Measurements from ENCODE around the gene KRTAP12-2. TPM values are rescaled to one million over a fixed set of nuclear protein-coding genes. Genes with fewer than 3 reads are reported as not detected.
"Not testable (repeated sequence)": the region's sequence is repeated elsewhere in the genome, so short reads cannot be mapped to it uniquely, and the experiment has no call there.

KRTAP12-2 gene
- total RNA-seq, 1 experiment from 2014 or later: not detected

GRCh38 chr21:44692798-44693512 lies 26.2 kb upstream of the KRTAP12-2 start:
- no peak for TF ChIP-seq CTCF (IDR thresholded peaks at IDR 0.05; ENCODE audit: unreplicated experiment)
- no peaks in the 10 kb centered on the region for H3K36me3 Mint-ChIP-seq (ENCODE audit: insufficient read depth, unreplicated experiment)
- H3K9me3 Mint-ChIP-seq (ENCODE audit: low read depth, unreplicated experiment): peaks cover 2% of the 10 kb centered on the region
- intact Hi-C loops (cut with micrococcal nuclease; ENCODE audit: unreplicated experiment): no loop called here
- BruUV-seq (replicated peaks): no TSS peak
- H3K27ac Mint-ChIP-seq (ENCODE audit: unreplicated experiment): no peak overlapping the region
- H3K4me1 Mint-ChIP-seq (ENCODE audit: low read depth, unreplicated experiment): peaks cover 9% of the 10 kb centered on the region
- no peak overlapping the region for H3K4me3 Mint-ChIP-seq (ENCODE audit: low read depth, unreplicated experiment)
- DNase-seq: no peak
- H3K27me3 Mint-ChIP-seq (ENCODE audit: unreplicated experiment): peaks cover 85% of the 10 kb centered on the region
- CTCF ChIA-PET: no interaction called here

GRCh38 chr21:44691686-44692085 lies 25.0 kb upstream of the KRTAP12-2 start:
- no TSS peak for BruUV-seq (replicated peaks)
- no peaks in the 10 kb centered on the region for H3K4me1 Mint-ChIP-seq (ENCODE audit: low read depth, unreplicated experiment)
- no peak overlapping the region for H3K27ac Mint-ChIP-seq (ENCODE audit: unreplicated experiment)
- intact Hi-C loops (cut with micrococcal nuclease; ENCODE audit: unreplicated experiment): no loop called here
- CTCF ChIA-PET: no interaction called here
- DNase-seq: no peak
- no peaks in the 10 kb centered on the region for H3K36me3 Mint-ChIP-seq (ENCODE audit: insufficient read depth, unreplicated experiment)
- H3K4me3 Mint-ChIP-seq (ENCODE audit: low read depth, unreplicated experiment): no peak overlapping the region
- H3K27me3 Mint-ChIP-seq (ENCODE audit: unreplicated experiment): peaks cover 85% of the 10 kb centered on the region
- no peak for TF ChIP-seq CTCF (IDR thresholded peaks at IDR 0.05; ENCODE audit: unreplicated experiment)
- H3K9me3 Mint-ChIP-seq (ENCODE audit: low read depth, unreplicated experiment): peaks cover 2% of the 10 kb centered on the region

- DNase-seq; H3K4me1 Mint-ChIP-seq (ENCODE audit: low read depth, unreplicated experiment); intact Hi-C loops (cut with micrococcal nuclease; ENCODE audit: unreplicated experiment); H3K27ac Mint-ChIP-seq (ENCODE audit: unreplicated experiment); CTCF ChIA-PET; H3K36me3 Mint-ChIP-seq (ENCODE audit: insufficient read depth, unreplicated experiment); H3K9me3 Mint-ChIP-seq (ENCODE audit: low read depth, unreplicated experiment); H3K4me3 Mint-ChIP-seq (ENCODE audit: low read depth, unreplicated experiment); BruUV-seq (replicated peaks): not testable (repeated sequence)
- peaks cover 85% of the 10 kb centered on the region for H3K27me3 Mint-ChIP-seq (ENCODE audit: unreplicated experiment)
Observed at GRCh38 chr21:44689740-44690139, 23.0 kb upstream of the KRTAP12-2 start.

- no peak for DNase-seq
- no peak for TF ChIP-seq CTCF (IDR thresholded peaks at IDR 0.05; ENCODE audit: unreplicated experiment)
- CTCF ChIA-PET: no interaction called here
- Mint-ChIP-seq H3K4me1 (ENCODE audit: low read depth, unreplicated experiment) (no peaks in the 10 kb centered on the region), H3K4me3 (ENCODE audit: low read depth, unreplicated experiment) (no peak overlapping the region), H3K36me3 (ENCODE audit: insufficient read depth, unreplicated experiment) (no peaks in the 10 kb centered on the region), H3K9me3 (ENCODE audit: low read depth, unreplicated experiment) (no peaks in the 10 kb centered on the region), H3K27me3 (ENCODE audit: unreplicated experiment) (peaks cover 93% of the 10 kb centered on the region), H3K27ac (ENCODE audit: unreplicated experiment) (no peak overlapping the region)
- no TSS peak for BruUV-seq (replicated peaks)
- intact Hi-C loops (cut with micrococcal nuclease; ENCODE audit: unreplicated experiment): no loop called here
Observed at GRCh38 chr21:44687671-44688070, 20.9 kb upstream of the KRTAP12-2 start.

GRCh38 chr21:44686843-44687561 lies 20.3 kb upstream of the KRTAP12-2 start:
- no peaks in the 10 kb centered on the region for H3K4me1 Mint-ChIP-seq (ENCODE audit: low read depth, unreplicated experiment)
- BruUV-seq (replicated peaks): no TSS peak
- peaks cover 97% of the 10 kb centered on the region for H3K27me3 Mint-ChIP-seq (ENCODE audit: unreplicated experiment)
- CTCF ChIA-PET: no interaction called here
- TF ChIP-seq CTCF (IDR thresholded peaks at IDR 0.05; ENCODE audit: unreplicated experiment): no peak
- DNase-seq: no peak
- H3K36me3 Mint-ChIP-seq (ENCODE audit: insufficient read depth, unreplicated experiment): no peaks in the 10 kb centered on the region
- intact Hi-C loops (cut with micrococcal nuclease; ENCODE audit: unreplicated experiment): no loop called here
- H3K27ac Mint-ChIP-seq (ENCODE audit: unreplicated experiment): no peak overlapping the region
- H3K9me3 Mint-ChIP-seq (ENCODE audit: low read depth, unreplicated experiment): no peaks in the 10 kb centered on the region
- no peak overlapping the region for H3K4me3 Mint-ChIP-seq (ENCODE audit: low read depth, unreplicated experiment)
